ENCODE measurements around the gene RNF19B. TPM values are rescaled to one million over a fixed set of nuclear protein-coding genes. Genes with fewer than 3 reads are reported as not detected.

The RNF19B gene
- total RNA-seq, 4 donors from 2014 or later, result 13.9 to 22.9 (median 17.2) TPM

DNA sequence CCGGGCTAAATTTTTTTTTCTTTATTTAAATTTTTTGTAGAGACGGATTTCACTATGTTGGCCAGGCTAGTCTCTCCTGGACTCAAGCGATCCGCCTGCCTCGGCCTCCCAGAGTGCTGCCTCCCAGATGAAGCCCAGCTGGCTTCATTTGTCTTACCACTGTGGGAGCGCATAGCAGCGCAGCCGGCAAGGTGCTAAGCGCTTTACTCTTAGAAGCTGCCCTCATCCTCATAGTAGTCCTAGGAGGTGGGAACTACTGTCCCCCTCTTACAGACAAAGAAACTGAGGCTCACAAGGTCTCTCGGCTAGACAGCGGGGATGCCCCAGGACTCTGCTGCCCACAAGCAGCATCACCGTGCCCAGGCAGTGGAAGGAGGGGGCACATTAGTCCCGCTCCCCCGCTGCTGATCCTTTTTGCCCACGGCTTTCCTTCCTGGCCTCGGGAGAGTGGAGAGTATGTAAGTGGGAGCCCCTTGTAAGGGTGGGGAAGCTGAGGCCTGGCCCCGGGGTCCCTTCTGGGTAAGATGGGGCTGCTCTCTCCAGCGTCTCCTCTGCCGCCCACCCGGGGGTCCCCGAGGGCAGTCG is 64.1 kb downstream of the RNF19B start:
- 22 to 23% methylated on average over 20 to 22 of the region's 22 CpGs for WGBS, 2 donors
- TF ChIP-seq POLR2A (IDR thresholded peaks at IDR 0.05) (no peak), EP300 (IDR thresholded peaks at IDR 0.05) (no peak)
- TF ChIP-seq, protein P1, sequence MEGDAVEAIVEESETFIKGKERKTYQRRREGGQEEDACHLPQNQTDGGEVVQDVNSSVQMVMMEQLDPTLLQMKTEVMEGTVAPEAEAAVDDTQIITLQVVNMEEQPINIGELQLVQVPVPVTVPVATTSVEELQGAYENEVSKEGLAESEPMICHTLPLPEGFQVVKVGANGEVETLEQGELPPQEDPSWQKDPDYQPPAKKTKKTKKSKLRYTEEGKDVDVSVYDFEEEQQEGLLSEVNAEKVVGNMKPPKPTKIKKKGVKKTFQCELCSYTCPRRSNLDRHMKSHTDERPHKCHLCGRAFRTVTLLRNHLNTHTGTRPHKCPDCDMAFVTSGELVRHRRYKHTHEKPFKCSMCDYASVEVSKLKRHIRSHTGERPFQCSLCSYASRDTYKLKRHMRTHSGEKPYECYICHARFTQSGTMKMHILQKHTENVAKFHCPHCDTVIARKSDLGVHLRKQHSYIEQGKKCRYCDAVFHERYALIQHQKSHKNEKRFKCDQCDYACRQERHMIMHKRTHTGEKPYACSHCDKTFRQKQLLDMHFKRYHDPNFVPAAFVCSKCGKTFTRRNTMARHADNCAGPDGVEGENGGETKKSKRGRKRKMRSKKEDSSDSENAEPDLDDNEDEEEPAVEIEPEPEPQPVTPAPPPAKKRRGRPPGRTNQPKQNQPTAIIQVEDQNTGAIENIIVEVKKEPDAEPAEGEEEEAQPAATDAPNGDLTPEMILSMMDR (IDR thresholded peaks at IDR 0.05), result no peak

DNA sequence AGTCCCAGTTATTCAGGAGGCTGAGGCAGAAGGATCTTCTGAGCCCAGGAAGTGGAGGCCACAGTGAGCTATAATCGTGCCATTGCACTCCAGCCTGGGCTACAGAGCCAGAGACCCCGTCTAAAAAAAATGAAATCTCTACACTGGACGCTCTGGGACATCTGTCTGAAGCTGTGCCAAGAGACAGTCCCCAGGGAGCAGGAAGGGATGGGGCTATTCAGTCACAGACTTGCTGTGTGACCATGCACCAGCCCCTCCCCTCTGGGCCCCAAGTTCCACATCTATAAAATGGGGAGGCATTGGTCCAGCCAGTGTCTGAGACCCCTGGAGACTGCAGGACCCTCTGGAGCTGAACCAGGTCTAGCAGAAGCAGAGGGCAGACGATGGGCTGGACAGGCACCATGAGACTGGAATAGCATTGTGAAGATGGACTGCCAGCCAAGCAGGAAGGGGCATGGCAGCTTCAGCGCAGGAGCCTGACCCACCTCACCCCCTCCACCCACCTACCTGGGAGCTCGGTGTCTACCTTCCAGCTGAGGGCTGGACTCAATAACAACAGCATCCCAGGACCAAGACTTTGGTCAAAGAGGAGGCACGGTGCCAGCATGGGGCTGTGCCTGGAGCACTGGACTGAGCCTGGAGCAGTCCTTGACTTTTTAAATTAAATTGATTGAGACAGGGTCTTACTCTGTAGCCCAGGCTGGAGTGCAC is 64.9 kb downstream of the RNF19B start:
- no peak overlapping the region for H3K4me3 ChIP-seq
- DNase-seq (ENCODE audit: low spot score in 2 of 2), result no peak
- peaks cover 0 to 22% of the 10 kb centered on the region in 2 donors for H3K27me3 ChIP-seq
- no peaks in the 10 kb centered on the region for H3K36me3 ChIP-seq
- WGBS, 2 donors, result 71 to 74% methylated on average over 6 to 7 of the region's 7 CpGs
- no peaks in the 10 kb centered on the region for H3K9me3 ChIP-seq
- TF ChIP-seq EP300 (IDR thresholded peaks at IDR 0.05) (no peak), POLR2A (IDR thresholded peaks at IDR 0.05) (no peak)
- TF ChIP-seq, protein P1 (IDR thresholded peaks at IDR 0.05), result no peak
- peaks cover 0 to 16% (median 3%) of the 10 kb centered on the region in 4 donors for H3K4me1 ChIP-seq
- H3K27ac ChIP-seq, result no peak overlapping the region

More for the DNA sequence above, 64.1 kb downstream of the RNF19B start:
- peaks cover 0 to 16% (median 3%) of the 10 kb centered on the region in 4 donors for H3K4me1 ChIP-seq
- H3K36me3 ChIP-seq, result no peaks in the 10 kb centered on the region
- peak overlapping the region; percentile 44 to 58 (median 56) for H3K4me3 ChIP-seq
- DNase-seq (ENCODE audit: low spot score in 2 of 2), result no peak
- no peaks in the 10 kb centered on the region for H3K9me3 ChIP-seq
- H3K27me3 ChIP-seq, result peaks cover 0 to 22% of the 10 kb centered on the region in 2 donors
- peak overlapping the region in 2 of 4 donors; percentile 3 to 54 for H3K27ac ChIP-seq

DNA sequence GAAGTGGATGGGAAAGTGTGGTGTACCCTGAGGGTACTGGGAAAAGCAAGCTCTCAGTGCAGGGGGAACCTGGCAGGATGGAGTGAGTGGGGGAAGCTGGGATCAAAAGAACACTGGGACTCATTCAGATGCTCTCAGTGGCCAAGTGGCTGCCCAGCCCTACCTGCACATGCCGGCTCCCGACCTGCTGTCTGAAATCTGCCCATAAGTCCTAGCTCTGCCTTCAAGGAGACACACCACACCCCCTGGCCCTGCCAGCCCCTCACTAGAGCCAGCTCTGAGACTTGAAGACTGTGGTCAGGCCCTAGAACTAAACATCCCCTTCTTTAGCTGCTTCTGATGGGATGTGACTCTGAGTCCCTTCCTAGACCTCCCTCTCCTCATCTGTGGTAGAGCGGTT is 65.7 kb downstream of the RNF19B start:
- WGBS, 2 donors, result 90 to 93% methylated on average over 3 of the region's 3 CpGs
- DNase-seq (ENCODE audit: low spot score in 2 of 2), result no peak
- no peak overlapping the region for H3K4me3 ChIP-seq

DNA sequence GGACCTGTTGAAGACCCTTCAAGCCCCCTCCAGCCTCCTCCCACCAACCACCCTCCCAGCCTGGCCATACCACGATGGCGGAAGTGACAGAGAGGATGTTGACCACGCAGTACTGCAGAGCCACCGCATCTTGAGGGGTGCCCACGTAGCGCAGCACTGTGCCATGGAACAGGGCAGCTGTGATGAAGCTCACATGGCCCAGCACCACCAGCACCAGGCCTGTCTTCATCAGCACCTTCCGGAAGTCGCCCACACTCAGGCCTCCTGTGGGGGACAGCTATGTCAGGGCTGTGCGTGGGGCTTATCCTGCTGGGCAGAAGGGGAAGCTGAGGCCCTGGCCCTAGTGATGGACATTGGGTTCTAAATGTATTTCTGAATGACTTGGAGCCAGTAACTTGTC is 66.6 kb downstream of the RNF19B start:
- Histone ChIP-seq H3K4me3 (no peak overlapping the region), H3K9me3 (no peaks in the 10 kb centered on the region)

More for the DNA sequence above, 65.7 kb downstream of the RNF19B start:
- no peaks in the 10 kb centered on the region for H3K36me3 ChIP-seq
- H3K27ac ChIP-seq, result no peak overlapping the region
- TF ChIP-seq POLR2A (IDR thresholded peaks at IDR 0.05), result no peak
- TF ChIP-seq, protein P1 (IDR thresholded peaks at IDR 0.05), result no peak
- no peak for TF ChIP-seq EP300 (IDR thresholded peaks at IDR 0.05)
- no peaks in the 10 kb centered on the region for H3K9me3 ChIP-seq
- peaks cover 0 to 26% of the 10 kb centered on the region in 2 donors for H3K27me3 ChIP-seq
- peaks cover 0 to 17% (median 3%) of the 10 kb centered on the region in 4 donors for H3K4me1 ChIP-seq

More for the DNA sequence above, 66.6 kb downstream of the RNF19B start:
- Histone ChIP-seq H3K4me1 (peaks cover 0 to 26% (median 6%) of the 10 kb centered on the region in 4 donors), H3K36me3 (no peaks in the 10 kb centered on the region), H3K27ac (no peak overlapping the region), H3K27me3 (peaks cover 0 to 35% of the 10 kb centered on the region in 2 donors)
- TF ChIP-seq, protein P1 (IDR thresholded peaks at IDR 0.05), result no peak
- TF ChIP-seq POLR2A (IDR thresholded peaks at IDR 0.05) (no peak), EP300 (IDR thresholded peaks at IDR 0.05) (no peak)
- DNase-seq (ENCODE audit: low spot score in 2 of 2), result no peak
- 93 to 95% methylated on average over 8 to 9 of the region's 9 CpGs for WGBS, 2 donors

Data from tibial nerve (tissue), 4 donors.